ENCODE measurements around the gene TBC1D24. TPM values are rescaled to one million over a fixed set of nuclear protein-coding genes. Genes with fewer than 3 reads are reported as not detected.

Gene TBC1D24
- total RNA-seq, 1 experiment from 2014 or later, result 24.6 TPM

DNA sequence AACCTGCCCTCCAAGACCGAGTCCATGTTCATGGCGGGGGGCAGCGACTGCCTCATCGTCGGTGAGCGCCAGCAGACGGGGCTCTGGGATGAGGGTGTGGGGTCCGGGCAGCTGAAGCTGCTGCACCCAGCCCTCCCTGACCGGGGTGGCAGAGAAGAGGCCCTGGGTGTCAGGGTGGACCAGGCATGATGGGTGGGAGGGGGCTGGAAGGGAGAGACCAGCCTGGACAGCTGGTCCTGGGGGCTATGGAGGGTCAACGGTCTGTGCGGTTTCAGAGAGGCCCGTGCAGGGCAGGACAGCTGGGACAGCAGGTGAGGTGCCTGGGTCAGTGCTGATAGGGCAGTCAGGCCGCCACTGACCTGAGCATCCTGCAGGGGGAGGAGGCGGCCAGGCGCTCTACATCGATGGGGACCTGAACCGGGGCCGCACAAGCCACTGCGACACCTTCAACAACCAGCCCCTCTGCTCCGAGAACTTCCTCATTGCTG is 25.5 kb downstream of the TBC1D24 start:
- TF ChIP-seq FOSL1 (IDR thresholded peaks at IDR 0.05; ENCODE audit: low read depth) (no peak), CEBPB (IDR thresholded peaks at IDR 0.05; ENCODE audit: low read depth) (no peak)
- TF ChIP-seq, protein P1, sequence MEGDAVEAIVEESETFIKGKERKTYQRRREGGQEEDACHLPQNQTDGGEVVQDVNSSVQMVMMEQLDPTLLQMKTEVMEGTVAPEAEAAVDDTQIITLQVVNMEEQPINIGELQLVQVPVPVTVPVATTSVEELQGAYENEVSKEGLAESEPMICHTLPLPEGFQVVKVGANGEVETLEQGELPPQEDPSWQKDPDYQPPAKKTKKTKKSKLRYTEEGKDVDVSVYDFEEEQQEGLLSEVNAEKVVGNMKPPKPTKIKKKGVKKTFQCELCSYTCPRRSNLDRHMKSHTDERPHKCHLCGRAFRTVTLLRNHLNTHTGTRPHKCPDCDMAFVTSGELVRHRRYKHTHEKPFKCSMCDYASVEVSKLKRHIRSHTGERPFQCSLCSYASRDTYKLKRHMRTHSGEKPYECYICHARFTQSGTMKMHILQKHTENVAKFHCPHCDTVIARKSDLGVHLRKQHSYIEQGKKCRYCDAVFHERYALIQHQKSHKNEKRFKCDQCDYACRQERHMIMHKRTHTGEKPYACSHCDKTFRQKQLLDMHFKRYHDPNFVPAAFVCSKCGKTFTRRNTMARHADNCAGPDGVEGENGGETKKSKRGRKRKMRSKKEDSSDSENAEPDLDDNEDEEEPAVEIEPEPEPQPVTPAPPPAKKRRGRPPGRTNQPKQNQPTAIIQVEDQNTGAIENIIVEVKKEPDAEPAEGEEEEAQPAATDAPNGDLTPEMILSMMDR (IDR thresholded peaks at IDR 0.05 in 2 of 3, conservative IDR thresholded peaks at IDR 0.05 in 1 of 3; ENCODE audit: borderline replicate concordance in 1 of 3, insufficient read depth in 1 of 3, low read depth in 2 of 3, low read length in 2 of 3), result 0 out of 6 replicates have a peak, but pooled peaks of 1 of the 3 experiments have one; percentile 6
- H2AFZ ChIP-seq (ENCODE audit: low read depth, low read length, poor library complexity, severe bottlenecking), result no peak overlapping the region
- BruUV-seq (replicated peaks), result no TSS peak
- DNase-seq (ENCODE audit: low read depth, low spot score) (no peak), ATAC-seq (peak; percentile 48)
- POLR2A ChIA-PET, result interaction anchor here (1.0 kb wide), 1 partner anchor 31 kb away, joined by 3 read pairs; no protein-coding TSS in a partner anchor
- H3K27me3 ChIP-seq (ENCODE audit: insufficient read depth, low read length), result no peaks in the 10 kb centered on the region
- RAD21 ChIA-PET (ENCODE audit: low non-redundant PET in 1 of 2, low total read pairs in 2 of 2, uncharacterized antibody in 2 of 2, unreplicated experiment in 2 of 2), result no interaction called here
- no peaks in the 10 kb centered on the region for H4K20me1 ChIP-seq (ENCODE audit: insufficient read depth)
- CTCF ChIA-PET, result interaction anchor here (0.5 to 1.7 kb wide), 9 partner anchors 11 to 635 kb away, joined by 3 to 15 read pairs (median 5); partner anchors contain the start of gene ECI1
- H3K36me3 ChIP-seq (ENCODE audit: control insufficient read depth in 1 of 2, insufficient read depth in 2 of 2, low read length in 2 of 2), result peaks cover 0 to 4% of the 10 kb centered on the region in 2 experiments; a peak in 1 of 4 replicates
- H3K9ac ChIP-seq (ENCODE audit: low read length), result no peak overlapping the region
- H3K9me2 ChIP-seq (ENCODE audit: insufficient read depth), result no peaks in the 10 kb centered on the region
- H3K4me3 ChIP-seq (replicated peaks in 1 of 2; ENCODE audit: low read depth in 1 of 2, low read length in 2 of 2), result no peak overlapping the region
- H3K27ac ChIP-seq (ENCODE audit: low read depth, low read length), result no peak overlapping the region
- no peak overlapping the region for H3K4me2 ChIP-seq (ENCODE audit: low read length)
- H3K79me2 ChIP-seq (ENCODE audit: insufficient read depth, low read length), result no peaks in the 10 kb centered on the region
- intact Hi-C loops (cut with micrococcal nuclease), result loop anchor here (5.0 to 10.0 kb wide), 3 partner anchors 158 to 306 kb away; partner anchors contain the start of genes ABCA3, CASKIN1 and RNPS1
- H3K4me1 ChIP-seq (ENCODE audit: control insufficient read depth in 1 of 2, insufficient read depth in 2 of 2, low read length in 2 of 2), result peaks cover 3 to 12% of the 10 kb centered on the region in 2 experiments; a peak in 3 of 4 replicates
- no peaks in the 10 kb centered on the region for H3K9me3 ChIP-seq (ENCODE audit: control insufficient read depth in 1 of 2, insufficient read depth in 1 of 2, low read depth in 1 of 2, low read length in 2 of 2)
